ENCODE measurements around the gene MCHR1. TPM values are rescaled to one million over a fixed set of nuclear protein-coding genes. Genes with fewer than 3 reads are reported as not detected.

The MCHR1 gene
- total and polyA plus RNA-seq, 2 of the 4 experiments (the other 2 are of a cell fraction): 1.4 to 3.2 TPM

DNA sequence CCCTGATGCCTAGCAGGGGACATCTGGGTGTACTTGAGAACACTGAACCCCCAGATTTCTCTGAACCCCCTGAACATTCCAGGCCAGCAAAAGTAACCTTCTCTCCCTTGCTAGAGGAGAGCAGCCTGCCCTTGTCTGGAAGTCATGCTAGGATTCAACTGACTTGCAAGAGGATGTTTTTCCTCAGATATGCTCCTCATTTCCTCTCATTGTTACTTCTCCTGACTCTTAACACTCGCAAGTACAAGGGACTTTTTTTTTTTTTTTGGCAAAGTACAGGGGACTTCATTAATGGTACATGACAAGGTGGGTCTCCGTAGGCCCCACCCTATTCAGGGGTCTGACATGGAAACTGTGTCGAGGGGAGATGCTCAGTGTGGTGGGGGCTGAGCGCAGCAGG lies 6.3 kb upstream of the MCHR1 start:
- Histone ChIP-seq H2AK5ac (ENCODE audit: low read depth, low read length) (no peak overlapping the region), H2BK20ac (ENCODE audit: low read depth, low read length) (no peak overlapping the region), H2BK120ac (ENCODE audit: low read depth, low read length) (no peak overlapping the region), H3K56ac (ENCODE audit: extremely low read depth, insufficient read depth, low read length) (no peak overlapping the region), H4K20me1 (ENCODE audit: insufficient read depth, low read length) (no peaks in the 10 kb centered on the region), H3K14ac (replicated peaks; ENCODE audit: low read depth, low read length) (no peak overlapping the region), H2BK5ac (ENCODE audit: low read depth, low read length, poor library complexity, severe bottlenecking) (no peak overlapping the region), H2BK15ac (ENCODE audit: low read depth, low read length) (no peak overlapping the region), H3K27ac (ENCODE audit: insufficient read depth, low read length) (no peak overlapping the region), H3K9me3 (ENCODE audit: control insufficient read depth, insufficient read depth, low read length) (no peaks in the 10 kb centered on the region), H3K36me3 (ENCODE audit: control insufficient read depth, insufficient read depth, low read length) (no peaks in the 10 kb centered on the region), H3K4me3 (ENCODE audit: insufficient read depth, low read depth, low read length) (no peak overlapping the region), H3K79me1 (ENCODE audit: low read depth in 1 of 2, low read length in 2 of 2) (no peaks in the 10 kb centered on the region), H3K9me1 (ENCODE audit: insufficient read depth, low read length) (no peaks in the 10 kb centered on the region), H3K23ac (ENCODE audit: low read depth, low read length) (no peak overlapping the region), H4K8ac (ENCODE audit: low read depth in 2 of 2, low read length in 2 of 2) (no peak overlapping the region), H3K9ac (ENCODE audit: low read depth, low read length) (no peak overlapping the region), H2AK9ac (replicated peaks; ENCODE audit: low read depth, low read length, poor library complexity) (no peak overlapping the region), H3K18ac (ENCODE audit: low read depth, low read length) (no peak overlapping the region), H3K4me2 (ENCODE audit: low read depth, low read length) (no peak overlapping the region), H3K27me3 (ENCODE audit: control insufficient read depth, insufficient read depth, low read length) (no peaks in the 10 kb centered on the region), H4K5ac (ENCODE audit: low read depth, low read length) (no peak overlapping the region), H4K91ac (ENCODE audit: insufficient read depth, low read depth, low read length) (no peak overlapping the region), H3K4ac (ENCODE audit: low read depth, low read length) (no peak overlapping the region), H3K4me1 (ENCODE audit: control insufficient read depth, insufficient read depth, low read length) (peaks cover 4% of the 10 kb centered on the region), H2AFZ (replicated peaks; ENCODE audit: low read length, poor library complexity) (no peak overlapping the region)
- intact Hi-C loops (cut with micrococcal nuclease) (no loop called here), in situ Hi-C loops (cut with MboI; ENCODE audit: low sequenced_read_pairs) (no loop called here), dilution Hi-C loops (cut with HindIII; ENCODE audit: low sequenced_read_pairs, unreplicated experiment) (no loop called here)
- no TSS peak for BruUV-seq (replicated peaks)
- no CpG with 5 or more reads among the region's 4 CpGs for WGBS, 2 experiments (ENCODE audit: extremely low coverage in 2 of 2, insufficient read length in 1 of 2)
- DNase-seq: no peak
- TF ChIP-seq SMC3 (IDR thresholded peaks at IDR 0.05; ENCODE audit: low read depth, low read length) (no peak), USF2 (IDR thresholded peaks at IDR 0.05; ENCODE audit: low read depth, low read length) (no peak), CHD1 (IDR thresholded peaks at IDR 0.05; ENCODE audit: low read depth, low read length) (no peak), NFE2L2 (IDR thresholded peaks at IDR 0.05; ENCODE audit: low read depth, low read length) (no peak), MAZ (IDR thresholded peaks at IDR 0.05; ENCODE audit: borderline replicate concordance, low read depth, low read length) (no peak), MAFK (IDR thresholded peaks at IDR 0.05; ENCODE audit: low read depth, low read length) (no peak), CEBPB (IDR thresholded peaks at IDR 0.05; ENCODE audit: low read depth, low read length) (no peak)
- ChIA-PET POLR2A (ENCODE audit: unreplicated experiment) (no interaction called here), CTCF (no interaction called here)
- no peak for ATAC-seq (ENCODE audit: low read depth)
